ENCODE data around the gene RB1.

DNA sequence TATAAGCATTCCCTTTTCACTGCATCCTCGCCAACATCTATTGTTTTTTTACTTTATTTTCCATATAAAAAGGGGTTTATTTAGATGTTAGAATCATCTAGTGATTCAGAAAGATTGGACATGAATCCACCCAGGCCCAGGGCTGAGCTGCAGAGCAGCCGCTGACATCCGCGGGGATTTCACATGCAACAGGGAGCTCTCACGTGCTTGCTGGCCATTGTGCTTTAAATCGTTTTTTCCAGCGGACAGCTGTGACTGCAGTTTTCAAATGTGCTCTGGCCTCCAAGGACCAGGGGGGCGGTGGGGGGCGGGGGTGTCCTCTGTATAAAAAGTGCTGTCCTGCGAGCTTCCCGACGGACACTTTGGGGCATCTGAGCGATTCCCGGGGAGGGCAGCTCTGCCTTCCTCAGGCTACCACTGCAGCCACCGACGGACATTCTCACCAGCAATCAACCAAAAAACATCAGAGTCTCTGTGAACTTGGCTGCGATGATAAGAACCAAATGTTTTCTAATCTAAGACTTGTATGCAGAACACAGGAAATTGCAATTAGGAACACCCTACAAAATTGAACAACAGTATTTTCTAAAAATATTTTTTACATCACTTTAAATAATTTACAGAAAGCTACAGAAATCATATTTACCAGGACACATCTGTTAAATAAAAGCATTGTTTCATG, 12.6 kb downstream of the RB1 start:
- TF ChIP-seq CTCF (IDR thresholded peaks at IDR 0.05) (no peak), EZH2 (IDR thresholded peaks at IDR 0.05; ENCODE audit: borderline replicate concordance, insufficient read depth, low read depth, low read length, poor library complexity, severe bottlenecking) (no peak)

All from B cell (primary cell).